Lung (tissue), 16 donors: ENCODE results near the gene MRPL27. TPM values are rescaled to one million over a fixed set of nuclear protein-coding genes. Genes with fewer than 3 reads are reported as not detected.

ENCODE experiments used
- ATAC-seq: fragments of 200-7000 bp; cut with Tn5 transposase; one replicate; pipeline ENCODE4 v1.9.1; 2020; ENCODE audit warnings: moderate number of reproducible peaks; ENCODE audit not compliant: insufficient read depth, low FRiP score
- DNase-seq, 3 donors: peaks; one replicate each; pipeline ENCODE4 v3.0.0-alpha.2; 2013 to 2017
- H3K27ac ChIP-seq, 2 donors: one replicate each; pipeline ENCODE4 v1.5.1; 2013; ENCODE audit warnings: mild to moderate bottlenecking in 2 of 2, moderate library complexity in 2 of 2, control low read depth in 1 of 2, inconsistent platforms in 1 of 2, low read depth in 1 of 2, low read length in 1 of 2
- H3K27me3 ChIP-seq, 3 donors: one replicate each; pipeline ENCODE4 v1.5.1; 2013; ENCODE audit warnings: low read length in 2 of 3; ENCODE audit not compliant: control insufficient read depth in 3 of 3, insufficient read depth in 3 of 3
- H3K36me3 ChIP-seq, 4 donors: one replicate each; pipeline ENCODE4 v1.5.1; 2013; ENCODE audit warnings: low read length in 4 of 4, mild to moderate bottlenecking in 1 of 4, moderate library complexity in 1 of 4; ENCODE audit not compliant: control insufficient read depth in 4 of 4, insufficient read depth in 4 of 4
- H3K4me1 ChIP-seq, 5 donors: one replicate each; pipeline ENCODE4 v1.5.1; 2013; ENCODE audit warnings: low read length in 5 of 5, mild to moderate bottlenecking in 2 of 5, moderate library complexity in 1 of 5; ENCODE audit not compliant: control insufficient read depth in 5 of 5, insufficient read depth in 5 of 5
- H3K4me3 ChIP-seq: one replicate; pipeline ENCODE4 v1.5.1; 2013; ENCODE audit warnings: mild to moderate bottlenecking, control low read depth, moderate library complexity
- H3K9ac ChIP-seq, 2 donors: one replicate each; pipeline ENCODE4 v1.5.1; 2013; ENCODE audit warnings: low read length in 2 of 2, control low read depth in 1 of 2; ENCODE audit not compliant: insufficient read depth in 1 of 2
- H3K9me3 ChIP-seq, 4 donors: one replicate each; pipeline ENCODE4 v1.5.1; 2013; ENCODE audit warnings: low read length in 3 of 4, mild to moderate bottlenecking in 1 of 4, moderate library complexity in 1 of 4; ENCODE audit not compliant: control insufficient read depth in 4 of 4, insufficient read depth in 3 of 4
- WGBS, 2 donors: extraction: QIAGEN DNeasy Blood & Tissue Kit; methylation state at CpG; one replicate each; pipeline ENCODE4 v1.1.7; 2013; 5-methylcytosine and 5-hydroxymethylcytosine counted together
- long read RNA-seq, 5 donors: transcript quantifications; one replicate each; lab custom pipeline, GENCODE V29; 2026
- polyA plus RNA-seq, 2 donors: library from polyadenylated mRNA; stranded (reverse); fragments of 200-250 nt; gene quantifications; one replicate each; pipeline ENCODE4 v1.2.1, GENCODE V29; 2013
- total RNA-seq, 2 donors: library from RNA; depleted of rRNA in 1 of 2; stranded (reverse); fragments of >200 nt in 1 of 2; gene quantifications; one replicate each; pipeline ENCODE4 v1.2.1, GENCODE V29; 2014 to 2021
- TF ChIP-seq, protein P1 (sequence below): IDR thresholded peaks from 2 replicates; pipeline ENCODE4 v1.5.1; 2012; ENCODE audit warnings: mild to moderate bottlenecking; ENCODE audit errors: control extremely low read depth, extremely low read depth
- donor health status: control.
- donor health status: control.
- donor health status: Bipolar disorder and iron deficiency.
- donor health status: healthy.
- donor health status: DM: yes; HTN: yes; CAD: no.

MRPL27 gene
- total RNA-seq (10 to 100 TPM; 33.5 to 58.1 TPM), polyA plus RNA-seq (100 to 1,000 TPM in 1 of 2 donors, 10 to 100 TPM in 1; 98.6 to 176 TPM)
- long read RNA-seq, donor 1, transcript MRPL27-201 (4 exons, 716 nt) = major isoform, 43 of 58 reads
- long read RNA-seq, donor 1, transcript MRPL27-202 (3 exons, 2,441 nt) = minor isoform, 5 of 58 reads
- long read RNA-seq, donor 1, partial matches to known transcripts = 9 of 58 reads
- long read RNA-seq, donor 1, other reads (novel, unspliced or antisense) = 0 of 58 reads
- long read RNA-seq, donor 2, transcript MRPL27-201 (4 exons, 716 nt) = major isoform, 23 of 25 reads
- long read RNA-seq, donor 2, partial matches to known transcripts = 0 of 25 reads
- long read RNA-seq, donor 2, other reads (novel, unspliced or antisense) = 0 of 25 reads
- long read RNA-seq, donor 3, transcript MRPL27-201 (4 exons, 716 nt) = major isoform, 25 of 25 reads
- long read RNA-seq, donor 3, partial matches to known transcripts = 0 of 25 reads
- long read RNA-seq, donor 3, other reads (novel, unspliced or antisense) = 0 of 25 reads
- long read RNA-seq, donor 4, transcript MRPL27-201 (4 exons, 716 nt) = major isoform, 28 of 36 reads
- long read RNA-seq, donor 4, partial matches to known transcripts = 5 of 36 reads
- long read RNA-seq, donor 4, other reads (novel, unspliced or antisense) = 0 of 36 reads
- long read RNA-seq, donor 5, transcript MRPL27-201 (4 exons, 716 nt) = major isoform, 48 of 65 reads
- long read RNA-seq, donor 5, partial matches to known transcripts = 11 of 65 reads
- long read RNA-seq, donor 5, other reads (novel, unspliced or antisense) = 0 of 65 reads

DNA sequence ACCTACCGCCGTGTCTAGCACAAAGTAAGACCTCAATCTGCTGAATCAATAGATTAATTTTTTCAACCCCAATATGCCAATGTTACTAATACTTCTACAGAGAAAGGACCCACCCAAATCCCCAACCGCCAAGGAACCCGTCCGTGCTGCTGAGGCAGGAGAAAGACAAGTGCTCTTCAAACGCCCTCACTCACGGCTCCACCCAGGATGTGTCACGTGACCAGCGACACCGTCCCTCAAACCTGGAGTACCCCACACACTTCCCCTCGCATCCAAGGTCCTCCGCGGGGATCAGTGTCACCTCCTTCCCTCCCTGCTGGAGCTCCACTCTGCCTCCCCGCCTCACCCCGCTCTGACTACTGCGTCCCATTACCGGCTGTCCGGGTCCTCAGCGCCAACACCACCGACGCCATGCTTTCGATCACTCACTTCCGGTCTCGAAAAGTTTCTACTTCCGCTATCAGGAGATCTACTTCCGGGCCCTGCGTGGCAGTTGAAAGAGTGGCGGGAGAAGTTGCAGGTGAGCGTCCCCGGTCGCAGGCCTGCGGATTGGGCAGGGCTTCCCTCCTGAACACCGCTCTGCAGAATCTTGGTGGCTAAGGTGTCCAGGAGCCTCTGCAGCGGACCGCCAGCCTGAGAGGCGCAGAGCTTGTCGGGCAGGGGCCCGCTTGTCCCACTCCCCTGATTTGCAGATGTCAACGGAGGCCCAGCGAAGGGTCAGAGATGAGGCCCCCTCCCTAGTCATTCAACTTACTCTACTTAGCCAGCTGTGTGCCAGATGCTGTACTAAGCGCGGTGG is at the start of gene MRPL27, which contains the start of gene EME1:
MRPL27 (minus strand) TSS at position 427 of the 799 bp plus-strand sequence; CDS start at position 413, 14 bp downstream.
EME1 (plus strand) TSS at position 472 of the 799 bp plus-strand sequence. CDS start 1,980 bp downstream, outside the sequence.
- H3K4me1 ChIP-seq = peaks cover 0 to 12% (median 3%) of the 10 kb centered on the region in 5 donors
- H3K36me3 ChIP-seq = peaks cover 12 to 33% (median 19%) of the 10 kb centered on the region in 4 donors
- H3K9ac ChIP-seq = peak within 1 kb of the TSS; percentile 65 to 92
- peak within 1 kb of the TSS; percentile 85 for H3K4me3 ChIP-seq
- TF ChIP-seq, protein P1, sequence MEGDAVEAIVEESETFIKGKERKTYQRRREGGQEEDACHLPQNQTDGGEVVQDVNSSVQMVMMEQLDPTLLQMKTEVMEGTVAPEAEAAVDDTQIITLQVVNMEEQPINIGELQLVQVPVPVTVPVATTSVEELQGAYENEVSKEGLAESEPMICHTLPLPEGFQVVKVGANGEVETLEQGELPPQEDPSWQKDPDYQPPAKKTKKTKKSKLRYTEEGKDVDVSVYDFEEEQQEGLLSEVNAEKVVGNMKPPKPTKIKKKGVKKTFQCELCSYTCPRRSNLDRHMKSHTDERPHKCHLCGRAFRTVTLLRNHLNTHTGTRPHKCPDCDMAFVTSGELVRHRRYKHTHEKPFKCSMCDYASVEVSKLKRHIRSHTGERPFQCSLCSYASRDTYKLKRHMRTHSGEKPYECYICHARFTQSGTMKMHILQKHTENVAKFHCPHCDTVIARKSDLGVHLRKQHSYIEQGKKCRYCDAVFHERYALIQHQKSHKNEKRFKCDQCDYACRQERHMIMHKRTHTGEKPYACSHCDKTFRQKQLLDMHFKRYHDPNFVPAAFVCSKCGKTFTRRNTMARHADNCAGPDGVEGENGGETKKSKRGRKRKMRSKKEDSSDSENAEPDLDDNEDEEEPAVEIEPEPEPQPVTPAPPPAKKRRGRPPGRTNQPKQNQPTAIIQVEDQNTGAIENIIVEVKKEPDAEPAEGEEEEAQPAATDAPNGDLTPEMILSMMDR = no peak
- peak; percentile 89 for ATAC-seq
- H3K9me3 ChIP-seq = no peaks in the 10 kb centered on the region
- peak; percentile 87 to 94 (median 93) for DNase-seq
- peak within 1 kb of the TSS; percentile 80 to 98 for H3K27ac ChIP-seq
- H3K27me3 ChIP-seq = no peaks in the 10 kb centered on the region
- 1 to 2% methylated on average over 42 of the region's 42 CpGs for WGBS, 2 donors

DNA sequence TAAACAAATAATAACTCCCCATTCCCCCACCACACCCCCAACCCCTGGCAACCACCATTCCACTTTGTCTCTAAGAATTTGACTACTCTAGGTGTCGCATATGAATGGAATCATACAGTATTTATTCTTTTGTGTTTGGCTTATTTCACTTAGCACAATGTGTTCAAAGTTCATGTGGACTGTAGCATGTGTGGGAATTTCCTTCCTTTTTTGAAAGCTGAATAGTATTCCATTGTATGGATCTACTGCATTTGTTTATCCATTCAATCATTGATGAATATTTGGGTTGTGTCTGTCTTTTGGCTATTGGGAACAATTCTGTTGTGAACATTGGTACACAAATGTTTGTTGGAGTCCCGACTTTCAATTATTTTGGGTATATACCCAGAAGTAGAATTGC is 49.8 kb upstream of the MRPL27 start:
- Histone ChIP-seq H3K27ac (no peak overlapping the region), H3K9me3 (no peaks in the 10 kb centered on the region), H3K4me3 (no peak overlapping the region), H3K27me3 (no peaks in the 10 kb centered on the region), H3K4me1 (peaks cover 0 to 43% (median 16%) of the 10 kb centered on the region in 5 donors), H3K9ac (no peak overlapping the region), H3K36me3 (peaks cover 0 to under 1% (median 0%) of the 10 kb centered on the region in 4 donors)
- 88 to 92% methylated on average over 2 of the region's 2 CpGs for WGBS, 2 donors
- DNase-seq (no peak), ATAC-seq (no peak)
- TF ChIP-seq, protein P1 = no peak

DNA sequence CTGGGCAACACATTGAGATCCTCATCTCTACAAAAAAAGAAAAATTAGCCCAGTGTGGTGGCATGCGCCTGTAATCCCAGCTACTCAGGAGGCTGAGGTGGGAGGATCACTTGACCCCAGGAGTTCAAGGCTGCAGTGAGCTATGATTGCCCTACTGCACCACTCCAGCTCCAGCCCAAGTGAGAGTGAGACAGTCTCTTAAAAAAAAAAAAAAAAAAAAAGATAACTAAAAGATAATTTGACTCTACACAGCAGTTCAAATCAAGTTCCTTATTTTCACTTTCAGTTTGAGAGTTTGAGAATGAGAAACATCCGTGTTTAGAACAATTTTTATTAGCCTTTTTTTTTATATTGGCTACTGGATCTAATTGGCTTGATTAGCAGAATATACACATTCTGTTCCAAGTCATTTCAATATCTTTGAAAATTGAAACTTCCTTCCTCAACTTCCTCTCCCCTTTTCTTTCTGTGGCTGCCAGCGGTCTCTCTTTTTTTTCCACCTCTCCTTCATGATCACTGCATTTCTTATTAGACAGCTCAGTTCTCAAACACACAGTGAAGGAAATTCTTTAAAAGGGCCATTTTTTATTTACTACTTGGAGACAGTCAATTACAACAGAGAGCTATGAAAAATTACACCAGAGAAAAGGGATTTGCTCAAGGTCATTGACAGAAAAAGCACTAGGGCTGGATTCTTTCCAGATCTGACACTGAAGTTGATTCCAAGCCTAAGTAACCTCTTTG is 48.5 kb upstream of the MRPL27 start:
- no peak overlapping the region for H3K4me3 ChIP-seq
- H3K36me3 ChIP-seq = no peaks in the 10 kb centered on the region
- H3K9me3 ChIP-seq = no peaks in the 10 kb centered on the region
- H3K27ac ChIP-seq = peak overlapping the region in 1 of 2 donors; percentile 52
- 36 to 38% methylated on average over 3 of the region's 3 CpGs for WGBS, 2 donors
- H3K27me3 ChIP-seq = no peaks in the 10 kb centered on the region
- ATAC-seq = no peak
- peak overlapping the region in 1 of 2 donors; percentile 38 for H3K9ac ChIP-seq
- TF ChIP-seq, protein P1 = no peak
- peaks cover 0 to 30% (median 9%) of the 10 kb centered on the region in 5 donors for H3K4me1 ChIP-seq
- DNase-seq = peak in 2 of 3 donors; percentile 50 to 63
